Panc1 (cell line): ENCODE data around the gene CACNA1B. TPM values are rescaled to one million over a fixed set of nuclear protein-coding genes. Genes with fewer than 3 reads are reported as not detected.

Experiments used
- ATAC-seq: fragments of 200-7000 bp; cut with Tn5 transposase; 2 replicates; pipeline ENCODE4 v1.9.1; 2020; ENCODE audit warnings: mild to moderate bottlenecking, moderate library complexity
- BruUV-seq: library from RNA; stranded (reverse); fragments of 400-500 nt; replicated peaks from 2 replicates; lab custom pipeline; 2021; lab: Mats Ljungman, UMichigan
- CTCF ChIA-PET: fragments of 300-600 bp; sonication (Branson Sonifier 250); formaldehyde crosslinking; loops from one replicate; lab custom pipeline; 2022; ENCODE audit warnings: antibody characterized with exemption; lab: Charles Lee
- POLR2A ChIA-PET: fragments of 300-600 bp; sonication (Branson Sonifier 250); formaldehyde crosslinking; loops from one replicate; lab custom pipeline; 2022; ENCODE audit warnings: antibody characterized with exemption; lab: Charles Lee
- DNase-seq: peaks from one replicate; pipeline ENCODE4 v3.0.0-alpha.2; 2010; ENCODE audit warnings: low read depth, low spot score
- H3K27ac ChIP-seq: 2 replicates; pipeline ENCODE4 v1.5.1; 2011; ENCODE audit warnings: mild to moderate bottlenecking, low read length, inconsistent platforms
- H3K27me3 ChIP-seq: fragments of 200-500 bp; sonication (Bioruptor generic); 2 replicates; pipeline ENCODE4 v1.6.0; 2014; ENCODE audit warnings: low read length, inconsistent platforms; ENCODE audit not compliant: control insufficient read depth, insufficient read depth
- H3K36me3 ChIP-seq: fragments of 200-500 bp; sonication (Bioruptor generic); 2 replicates; pipeline ENCODE4 v1.5.1; 2014; ENCODE audit warnings: inconsistent platforms, mild to moderate bottlenecking, low read length, moderate library complexity; ENCODE audit not compliant: control insufficient read depth, insufficient read depth
- H3K4me1 ChIP-seq: 2 replicates; pipeline ENCODE4 v1.5.1; 2011; ENCODE audit warnings: inconsistent platforms, mild to moderate bottlenecking, low read length, moderate library complexity; ENCODE audit not compliant: control insufficient read depth, insufficient read depth
- H3K4me3 ChIP-seq, 2 experiments: 2 replicates each; pipeline ENCODE4 v1.5.1; 2011 to 2012; ENCODE audit warnings: low read depth in 2 of 2, low read length in 2 of 2, mild to moderate bottlenecking in 2 of 2, inconsistent platforms in 1 of 2, moderate library complexity in 1 of 2
- H3K9me3 ChIP-seq: fragments of 200-500 bp; sonication (Bioruptor generic); 2 replicates; pipeline ENCODE4 v1.5.1; 2014; ENCODE audit warnings: low read depth, mild to moderate bottlenecking, inconsistent platforms, low read length, moderate library complexity; ENCODE audit not compliant: control insufficient read depth, insufficient read depth
- CTCF ChIP-seq: fragments of 450-650 bp; IDR thresholded peaks from 2 replicates; pipeline ENCODE4 v1.5.1; 2017; ENCODE audit warnings: mild to moderate bottlenecking
- POLR2AphosphoS5 ChIP-seq: IDR thresholded peaks from 2 replicates; pipeline ENCODE4 v1.6.1; 2012; ENCODE audit warnings: mild to moderate bottlenecking, low read depth, low read length, moderate library complexity
- SIN3A ChIP-seq: IDR thresholded peaks from 2 replicates; pipeline ENCODE4 v1.6.1; 2012; ENCODE audit warnings: low read depth, mild to moderate bottlenecking, low read length, moderate library complexity, borderline replicate concordance; ENCODE audit not compliant: insufficient read depth
- TCF7L2 ChIP-seq: IDR thresholded peaks from 2 replicates; pipeline ENCODE4 v1.6.1; 2011; ENCODE audit warnings: mild to moderate bottlenecking, low read depth, low read length, inconsistent platforms
- in situ Hi-C: cut with HindIII; loops from 2 replicates; pipeline ENCODE4 v1.10.0; 2016; ENCODE audit warnings: low sequenced_read_pairs, low pct_unique_long_range_greater_than_20kb
- intact Hi-C: fragments of 100-400 bp; cut with micrococcal nuclease; formaldehyde crosslinking; loops from one replicate; pipeline ENCODE4 v1.10.0; 2022; ENCODE audit not compliant: unreplicated experiment
- total RNA-seq: library from RNA; stranded (reverse); gene quantifications from one replicate; pipeline ENCODE4 v1.2.1, GENCODE V29; 2021; ENCODE audit not compliant: unreplicated experiment
- TF ChIP-seq, protein P1 (sequence below), 2 experiments: IDR thresholded peaks; 2 replicates each; pipeline ENCODE4 v1.6.1; 2011 to 2012; ENCODE audit warnings: low read depth in 2 of 2, control low read depth in 1 of 2, low read length in 1 of 2, mild to moderate bottlenecking in 1 of 2, moderate library complexity in 1 of 2; ENCODE audit not compliant: insufficient read depth in 1 of 2

CACNA1B gene
- total RNA-seq, 1 experiment from 2014 or later: 0.49 TPM

DNA sequence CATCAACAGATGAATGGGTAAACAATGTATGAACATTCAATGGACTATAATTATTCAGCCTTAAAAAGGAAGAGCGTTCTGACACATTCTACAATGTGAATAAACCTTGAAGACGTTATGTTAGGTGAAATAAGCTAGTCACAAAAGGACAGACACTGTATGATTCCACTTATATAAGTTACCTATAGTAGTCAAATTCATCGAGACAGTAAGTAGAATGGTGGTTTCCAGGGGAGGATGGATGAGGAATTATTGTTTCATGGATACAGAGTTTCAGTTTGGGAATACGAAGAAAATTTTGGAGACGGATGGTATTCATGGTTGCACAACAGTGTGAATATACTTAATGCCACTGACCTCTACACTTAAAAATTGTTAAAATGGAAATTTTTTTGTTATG, 216.4 kb downstream of the CACNA1B start:
- H3K36me3 ChIP-seq: no peaks in the 10 kb centered on the region
- H3K4me1 ChIP-seq: no peaks in the 10 kb centered on the region
- no peaks in the 10 kb centered on the region for H3K27me3 ChIP-seq
- no TSS peak for BruUV-seq
- in situ Hi-C loops (no loop called here), intact Hi-C loops (no loop called here)
- H3K4me3 ChIP-seq: no peak overlapping the region
- TF ChIP-seq CTCF: no peak
- ATAC-seq (no peak), DNase-seq (no peak)
- H3K27ac ChIP-seq: no peak overlapping the region
- POLR2A ChIA-PET: no interaction called here
- CTCF ChIA-PET: no interaction called here
- no peaks in the 10 kb centered on the region for H3K9me3 ChIP-seq

GRCh38 chr9:138095813-138096518, 218.4 kb downstream of the CACNA1B start:
- H3K4me3 ChIP-seq: no peak overlapping the region
- TF ChIP-seq POLR2AphosphoS5 (no peak), SIN3A (no peak), CTCF (no peak), TCF7L2 (no peak)
- TF ChIP-seq, protein P1, sequence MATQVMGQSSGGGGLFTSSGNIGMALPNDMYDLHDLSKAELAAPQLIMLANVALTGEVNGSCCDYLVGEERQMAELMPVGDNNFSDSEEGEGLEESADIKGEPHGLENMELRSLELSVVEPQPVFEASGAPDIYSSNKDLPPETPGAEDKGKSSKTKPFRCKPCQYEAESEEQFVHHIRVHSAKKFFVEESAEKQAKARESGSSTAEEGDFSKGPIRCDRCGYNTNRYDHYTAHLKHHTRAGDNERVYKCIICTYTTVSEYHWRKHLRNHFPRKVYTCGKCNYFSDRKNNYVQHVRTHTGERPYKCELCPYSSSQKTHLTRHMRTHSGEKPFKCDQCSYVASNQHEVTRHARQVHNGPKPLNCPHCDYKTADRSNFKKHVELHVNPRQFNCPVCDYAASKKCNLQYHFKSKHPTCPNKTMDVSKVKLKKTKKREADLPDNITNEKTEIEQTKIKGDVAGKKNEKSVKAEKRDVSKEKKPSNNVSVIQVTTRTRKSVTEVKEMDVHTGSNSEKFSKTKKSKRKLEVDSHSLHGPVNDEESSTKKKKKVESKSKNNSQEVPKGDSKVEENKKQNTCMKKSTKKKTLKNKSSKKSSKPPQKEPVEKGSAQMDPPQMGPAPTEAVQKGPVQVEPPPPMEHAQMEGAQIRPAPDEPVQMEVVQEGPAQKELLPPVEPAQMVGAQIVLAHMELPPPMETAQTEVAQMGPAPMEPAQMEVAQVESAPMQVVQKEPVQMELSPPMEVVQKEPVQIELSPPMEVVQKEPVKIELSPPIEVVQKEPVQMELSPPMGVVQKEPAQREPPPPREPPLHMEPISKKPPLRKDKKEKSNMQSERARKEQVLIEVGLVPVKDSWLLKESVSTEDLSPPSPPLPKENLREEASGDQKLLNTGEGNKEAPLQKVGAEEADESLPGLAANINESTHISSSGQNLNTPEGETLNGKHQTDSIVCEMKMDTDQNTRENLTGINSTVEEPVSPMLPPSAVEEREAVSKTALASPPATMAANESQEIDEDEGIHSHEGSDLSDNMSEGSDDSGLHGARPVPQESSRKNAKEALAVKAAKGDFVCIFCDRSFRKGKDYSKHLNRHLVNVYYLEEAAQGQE (IDR thresholded peaks at IDR 0.05; ENCODE audit: insufficient read depth in 1 of 2, low read depth in 2 of 2, low read length in 1 of 2): no peak
- CTCF ChIA-PET: no interaction called here
- DNase-seq (no peak), ATAC-seq (no peak)
- H3K36me3 ChIP-seq: no peaks in the 10 kb centered on the region
- H3K4me1 ChIP-seq: no peaks in the 10 kb centered on the region
- no peaks in the 10 kb centered on the region for H3K27me3 ChIP-seq
- intact Hi-C loops (no loop called here), in situ Hi-C loops (no loop called here)
- POLR2A ChIA-PET: no interaction called here
- H3K9me3 ChIP-seq: no peaks in the 10 kb centered on the region
- H3K27ac ChIP-seq: no peak overlapping the region
- BruUV-seq: no TSS peak
